HepG2 (cell line): Measurements from ENCODE around the gene TRIM10. TPM values are rescaled to one million over a fixed set of nuclear protein-coding genes. Genes with fewer than 3 reads are reported as not detected.
A peak's percentile ranks its signal among the peaks of the same experiment; 100 is the strongest.

Experiments used
- ARHGAP35 ChIP-seq: sonication (generic); formaldehyde crosslinking; IDR thresholded peaks from 2 replicates; pipeline ENCODE4 v1.9.0; 2022; ENCODE audit warnings: mild to moderate bottlenecking, inconsistent platforms, moderate library complexity, missing genetic modification reagents, borderline replicate concordance
- HDAC1 ChIP-seq: sonication (generic); formaldehyde crosslinking; IDR thresholded peaks from 2 replicates; pipeline ENCODE4 v1.5.1; 2020; ENCODE audit warnings: mild to moderate bottlenecking, missing genetic modification reagents
- IRF2 ChIP-seq: IDR thresholded peaks from 2 replicates; pipeline ENCODE4 v1.6.1; 2018; ENCODE audit warnings: missing genetic modification reagents, missing compliant biosample characterization
- KMT2B ChIP-seq: IDR thresholded peaks from 2 replicates; pipeline ENCODE4 v1.6.1; 2016; ENCODE audit warnings: missing genetic modification reagents, missing compliant biosample characterization
- MTF1 ChIP-seq: sonication (generic); formaldehyde crosslinking; IDR thresholded peaks from 2 replicates; pipeline ENCODE4 v1.5.0; 2020; ENCODE audit warnings: missing genetic modification reagents
- NR2F2 ChIP-seq: IDR thresholded peaks from 2 replicates; pipeline ENCODE4 v1.6.1; 2012; ENCODE audit warnings: low read depth, inconsistent platforms, borderline replicate concordance
- PRPF4 ChIP-seq: fragments of 200-400 bp; formaldehyde crosslinking; IDR thresholded peaks from 2 replicates; pipeline ENCODE4 v1.6.1; 2016; ENCODE audit warnings: low read length, low read depth; ENCODE audit not compliant: poor library complexity, severe bottlenecking
- SNRNP70 ChIP-seq: fragments of 200-400 bp; formaldehyde crosslinking; IDR thresholded peaks from 2 replicates; pipeline ENCODE4 v1.6.1; 2017; ENCODE audit warnings: mild to moderate bottlenecking, low read depth, low read length, moderate library complexity
- THAP8 ChIP-seq: sonication (generic); formaldehyde crosslinking; IDR thresholded peaks from 2 replicates; pipeline ENCODE4 v1.5.1; 2020; ENCODE audit warnings: missing genetic modification reagents, mild to moderate bottlenecking, borderline replicate concordance
- ZBTB10 ChIP-seq: sonication (generic); formaldehyde crosslinking; IDR thresholded peaks from 2 replicates; pipeline ENCODE4 v1.4.0; 2020; ENCODE audit warnings: missing genetic modification reagents, borderline replicate concordance
- ZBTB7A ChIP-seq: sonication (generic); formaldehyde crosslinking; IDR thresholded peaks from 2 replicates; pipeline ENCODE4 v1.8.0; 2022; ENCODE audit warnings: mild to moderate bottlenecking, missing genetic modification reagents
- ZGPAT ChIP-seq: IDR thresholded peaks from 2 replicates; pipeline ENCODE4 v1.6.1; 2016; ENCODE audit warnings: mild to moderate bottlenecking
- ZNF280B ChIP-seq: sonication (generic); formaldehyde crosslinking; IDR thresholded peaks from 2 replicates; pipeline ENCODE4 v1.5.0; 2020; ENCODE audit warnings: missing genetic modification reagents, mild to moderate bottlenecking, borderline replicate concordance
- ZNF451 ChIP-seq: sonication (generic); formaldehyde crosslinking; IDR thresholded peaks from 2 replicates; pipeline ENCODE4 v1.5.0; 2020; ENCODE audit warnings: mild to moderate bottlenecking, missing genetic modification reagents
- ZNF501 ChIP-seq: sonication (generic); formaldehyde crosslinking; IDR thresholded peaks from 2 replicates; pipeline ENCODE4 v1.5.1; 2020; ENCODE audit warnings: mild to moderate bottlenecking, moderate library complexity, missing genetic modification reagents
- ZNF619 ChIP-seq: sonication (generic); formaldehyde crosslinking; IDR thresholded peaks from 2 replicates; pipeline ENCODE4 v1.4.0; 2020; ENCODE audit warnings: mild to moderate bottlenecking, missing genetic modification reagents
- ZNF704 ChIP-seq: sonication (generic); formaldehyde crosslinking; IDR thresholded peaks from 2 replicates; pipeline ENCODE4 v1.8.1; 2023; ENCODE audit warnings: mild to moderate bottlenecking, inconsistent platforms, moderate library complexity, missing genetic modification reagents, borderline replicate concordance
- ZNF709 ChIP-seq: sonication (generic); formaldehyde crosslinking; IDR thresholded peaks from 2 replicates; pipeline ENCODE4 v1.5.0; 2020; ENCODE audit warnings: mild to moderate bottlenecking, missing genetic modification reagents
- ZNF773 ChIP-seq: sonication (generic); formaldehyde crosslinking; IDR thresholded peaks from 2 replicates; pipeline ENCODE4 v1.4.0; 2020; ENCODE audit warnings: missing genetic modification reagents, borderline replicate concordance
- ZSCAN5A ChIP-seq: sonication (generic); formaldehyde crosslinking; IDR thresholded peaks from 2 replicates; pipeline ENCODE4 v1.8.0; 2022; ENCODE audit warnings: mild to moderate bottlenecking, missing genetic modification reagents, borderline replicate concordance
- polyA plus RNA-seq, 8 experiments: library from polyadenylated mRNA; depleted of rRNA in 3 of 8; stranded (reverse) in 7 of 8; unstranded in 1 of 8; fragments of >200 nt; fragmentation: Illumina TruSeq in 4 of 8; extraction: Trizol in 4 of 8; gene quantifications; 2 replicates each; pipeline versions ENCODE4 v1.2.1 to v1.2.3, GENCODE V29; 2011 to 2016; ENCODE audit warnings: low read depth in 4 of 8, missing spikeins in 1 of 8, mixed read lengths in 1 of 8; ENCODE audit not compliant: insufficient read depth in 1 of 8
- total RNA-seq, 5 experiments: library from RNA; depleted of rRNA; stranded (reverse); fragments of >200 nt; fragmentation: Illumina TruSeq; extraction: Trizol; gene quantifications; 2 replicates each; pipeline ENCODE4 v1.2.3, GENCODE V29; 2016; ENCODE audit warnings: low read depth in 1 of 5

Gene TRIM10
- total and polyA plus RNA-seq, 2 of the 13 experiments (the other 11 are each of a cell fraction or from before 2014, with no cell fraction given), result 4.1 to 6.8 TPM

GRCh38 chr6:30207619-30208295, 46.7 kb upstream of the TRIM10 start (continued):
- no peak for TF ChIP-seq ZNF704 (CRISPR knock-in tag)
- no peak for TF ChIP-seq ZGPAT (CRISPR knock-in tag)
- no peak for TF ChIP-seq IRF2
- no peak for TF ChIP-seq ZNF501 (CRISPR knock-in tag)
- 0 out of 2 replicates have a peak, but pooled peaks have one; percentile 37 for TF ChIP-seq ZNF451 (CRISPR knock-in tag)
- TF ChIP-seq ZNF773 (CRISPR knock-in tag), result no peak
- no peak for TF ChIP-seq ZSCAN5A (CRISPR knock-in tag)
- no peak for TF ChIP-seq THAP8
- TF ChIP-seq ZNF619 (CRISPR knock-in tag), result no peak
- TF ChIP-seq ZNF280B, result no peak
- no peak for TF ChIP-seq PRPF4
- TF ChIP-seq KMT2B (CRISPR knock-in tag), result peak; percentile 4; the same call in 1 of the 2 replicates
- TF ChIP-seq ZBTB7A (CRISPR knock-in tag), result 0 out of 2 replicates have a peak, but pooled peaks have one; percentile 13
- TF ChIP-seq HDAC1, result no peak; the same call in 1 of the 2 replicates
- TF ChIP-seq ARHGAP35 (CRISPR knock-in tag), result 0 out of 2 replicates have a peak, but pooled peaks have one; percentile 29
- TF ChIP-seq ZNF709 (CRISPR knock-in tag), result no peak
- no peak for TF ChIP-seq ZBTB10 (CRISPR knock-in tag)
- no peak for TF ChIP-seq SNRNP70
- TF ChIP-seq MTF1 (CRISPR knock-in tag), result no peak
- TF ChIP-seq NR2F2, result no peak
